GM21447 (cell line): ENCODE data around the gene PTPRT.

ENCODE experiments used
- ATAC-seq: cut with Tn5 transposase; IDR thresholded peaks from one replicate; pipeline ENCODE4 v1.9.1; 2021; ENCODE audit not compliant: unreplicated experiment

Gene PTPRT

GRCh38 chr20:42740226-42740870 lies 449.4 kb downstream of the PTPRT start:
- ATAC-seq: no peak

- ATAC-seq: no peak
These were observed 450.0 kb downstream of the PTPRT start for GRCh38 chr20:42739683-42740082.

GRCh38 chr20:42735539-42735938 lies 454.2 kb downstream of the PTPRT start:
- no peak for ATAC-seq

GRCh38 chr20:42734660-42735368 lies 454.9 kb downstream of the PTPRT start:
- ATAC-seq: no peak

- ATAC-seq: no peak
These were observed 467.8 kb downstream of the PTPRT start for GRCh38 chr20:42721923-42722322.

GRCh38 chr20:42714298-42715141 lies 475.2 kb downstream of the PTPRT start:
- no peak for ATAC-seq

- no peak for ATAC-seq
These were observed 481.4 kb downstream of the PTPRT start for GRCh38 chr20:42708266-42708665.

- ATAC-seq: no peak
These were observed 482.9 kb downstream of the PTPRT start for GRCh38 chr20:42706759-42707158.

- ATAC-seq: no peak
These were observed 484.2 kb downstream of the PTPRT start for GRCh38 chr20:42705550-42705949.

GRCh38 chr20:42703744-42704143 lies 486.0 kb downstream of the PTPRT start:
- ATAC-seq: no peak

GRCh38 chr20:42701948-42702347 lies 487.8 kb downstream of the PTPRT start:
- no peak for ATAC-seq

- ATAC-seq: no peak
These were observed 489.3 kb downstream of the PTPRT start for GRCh38 chr20:42700372-42700771.

GRCh38 chr20:42697962-42698361 lies 491.7 kb downstream of the PTPRT start:
- ATAC-seq: no peak

- ATAC-seq: no peak
These were observed 498.8 kb downstream of the PTPRT start for GRCh38 chr20:42690842-42691437.

GRCh38 chr20:42688576-42688975 lies 501.1 kb downstream of the PTPRT start:
- no peak for ATAC-seq

- ATAC-seq: no peak
These were observed 503.6 kb downstream of the PTPRT start for GRCh38 chr20:42686057-42686456.

- ATAC-seq: no peak
These were observed 510.8 kb downstream of the PTPRT start for GRCh38 chr20:42678895-42679294.

- no peak for ATAC-seq
These were observed 533.6 kb downstream of the PTPRT start for GRCh38 chr20:42656130-42656529.

GRCh38 chr20:42652266-42652665 lies 537.4 kb downstream of the PTPRT start:
- ATAC-seq: no peak

GRCh38 chr20:42650191-42650746 lies 539.4 kb downstream of the PTPRT start:
- no peak for ATAC-seq

GRCh38 chr20:42649748-42650147 lies 540.0 kb downstream of the PTPRT start:
- no peak for ATAC-seq
